RWPE2 (cell line): Measurements from ENCODE around the gene GHRL.

ENCODE experiments used
- ATAC-seq: fragments of 200-7000 bp; cut with Tn5 transposase; 3 replicates; pipeline ENCODE4 v1.9.1; 2021; ENCODE audit warnings: low read depth
- DNase-seq: peaks from one replicate; pipeline ENCODE4 v3.0.0-alpha.2; 2020; ENCODE audit warnings: low spot score
- H3K27ac ChIP-seq: fragments of 450-650 bp; 2 replicates; pipeline ENCODE4 v1.5.1; 2017; ENCODE audit warnings: mild to moderate bottlenecking; ENCODE audit not compliant: poor library complexity, severe bottlenecking
- H3K27me3 ChIP-seq: fragments of 250-450 bp; sonication (Bioruptor Pico); 2 replicates; pipeline ENCODE4 v1.5.1; 2021; ENCODE audit warnings: mild to moderate bottlenecking, moderate library complexity; ENCODE audit not compliant: insufficient read depth, poor library complexity, severe bottlenecking
- H3K36me3 ChIP-seq: fragments of 250-450 bp; sonication (Bioruptor Pico); 2 replicates; pipeline ENCODE4 v1.5.1; 2020; ENCODE audit warnings: low read depth, mild to moderate bottlenecking, moderate library complexity
- H3K4me1 ChIP-seq: fragments of 250-450 bp; sonication (Bioruptor Pico); 2 replicates; pipeline ENCODE4 v1.5.1; 2021; ENCODE audit warnings: mild to moderate bottlenecking, moderate library complexity; ENCODE audit not compliant: insufficient read depth, poor library complexity, severe bottlenecking
- H3K4me3 ChIP-seq: fragments of 250-450 bp; sonication (Bioruptor Pico); 2 replicates; pipeline ENCODE4 v1.5.1; 2021; ENCODE audit warnings: mild to moderate bottlenecking, moderate library complexity; ENCODE audit not compliant: severe bottlenecking
- H3K9me3 ChIP-seq: fragments of 250-450 bp; sonication (Bioruptor Pico); 2 replicates; pipeline ENCODE4 v1.5.1; 2021; ENCODE audit warnings: mild to moderate bottlenecking, moderate library complexity; ENCODE audit not compliant: severe bottlenecking
- TF ChIP-seq, protein P1 (sequence below): fragments of 450-650 bp; IDR thresholded peaks from one replicate; pipeline ENCODE4 v1.5.1; 2017; ENCODE audit warnings: mild to moderate bottlenecking, moderate library complexity; ENCODE audit not compliant: poor library complexity, severe bottlenecking

GHRL gene, protein sequence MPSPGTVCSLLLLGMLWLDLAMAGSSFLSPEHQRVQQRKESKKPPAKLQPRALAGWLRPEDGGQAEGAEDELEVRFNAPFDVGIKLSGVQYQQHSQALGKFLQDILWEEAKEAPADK

DNA sequence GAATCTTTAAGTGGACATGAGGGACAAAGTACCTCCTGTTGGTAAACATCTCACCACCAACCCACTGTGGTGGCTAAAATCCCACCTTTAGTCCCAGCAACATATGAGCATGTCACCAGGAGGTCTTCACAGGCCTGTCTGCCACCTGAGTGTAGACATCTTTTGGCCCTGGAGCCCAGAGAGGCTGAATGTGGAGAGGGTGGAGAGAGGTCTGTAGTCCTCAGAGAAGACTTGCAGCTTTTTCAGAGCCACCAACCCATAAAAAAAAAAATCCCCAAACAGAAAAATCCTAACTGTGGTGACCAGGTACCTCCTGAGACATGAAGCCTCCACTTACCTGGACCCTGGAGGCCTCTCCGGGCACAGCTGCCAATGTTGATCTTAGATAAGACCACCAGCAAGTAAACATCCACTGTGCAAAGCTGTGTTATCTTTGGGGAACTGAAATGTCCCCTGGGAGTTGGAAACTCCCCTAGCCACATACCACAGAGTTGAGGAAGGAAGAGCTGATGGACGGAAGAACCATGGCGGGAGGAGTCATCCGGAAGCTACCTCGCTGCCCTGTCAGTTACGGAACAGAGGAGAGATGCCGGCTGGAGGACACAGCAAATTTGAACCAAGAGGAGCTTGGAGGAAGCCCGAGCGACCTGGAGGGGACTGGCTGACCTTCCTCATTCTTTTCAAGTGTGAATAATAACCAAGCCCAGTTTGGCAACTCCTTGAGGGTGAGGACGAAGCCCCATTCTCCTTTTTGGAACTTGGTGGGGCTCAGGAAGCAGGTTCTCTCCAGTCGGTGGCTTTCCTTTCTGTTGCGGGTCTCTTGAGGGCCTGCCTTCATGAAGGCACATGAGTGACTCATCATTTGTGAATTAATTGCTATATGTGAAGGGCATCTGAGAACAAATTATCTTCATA is at the start of gene GHRL:
TSS of gene GHRL (minus strand) at position 443 of the 915 bp plus-strand sequence. CDS start 2,767 bp downstream, outside the sequence.
- no peak within 1 kb of the TSS for H3K27ac ChIP-seq

DNA sequence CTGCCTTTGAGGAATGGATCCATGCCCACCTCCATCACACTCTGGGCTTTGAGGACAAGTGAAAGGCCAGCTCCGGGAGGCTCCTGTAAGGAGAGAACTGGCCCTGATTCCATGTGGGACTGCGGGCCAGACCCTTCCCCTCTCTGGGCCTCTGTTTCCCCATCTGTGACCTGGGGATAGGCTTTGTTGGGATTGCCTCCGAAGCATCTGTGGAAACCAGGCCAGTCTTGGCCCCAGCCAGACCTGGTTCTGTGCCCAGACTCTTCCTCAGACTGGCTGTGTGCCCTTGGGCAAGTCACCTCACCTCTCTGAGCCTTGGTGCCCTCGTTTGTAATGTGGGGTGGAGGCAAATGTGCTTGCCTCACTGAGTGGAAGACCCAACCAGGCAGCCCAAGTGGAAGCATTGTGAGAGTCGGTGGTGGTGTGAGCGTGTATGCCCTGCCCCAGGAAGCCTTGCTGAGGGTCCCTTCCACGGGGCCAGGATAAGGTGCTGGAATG is 49.2 kb upstream of the GHRL start:
- no peaks in the 10 kb centered on the region for H3K9me3 ChIP-seq
- H3K27ac ChIP-seq = no peak overlapping the region
- DNase-seq (no peak), ATAC-seq (no peak)
- H3K4me3 ChIP-seq = no peak overlapping the region
- H3K27me3 ChIP-seq = no peaks in the 10 kb centered on the region
- no peaks in the 10 kb centered on the region for H3K4me1 ChIP-seq
- H3K36me3 ChIP-seq = no peaks in the 10 kb centered on the region
- TF ChIP-seq, protein P1, sequence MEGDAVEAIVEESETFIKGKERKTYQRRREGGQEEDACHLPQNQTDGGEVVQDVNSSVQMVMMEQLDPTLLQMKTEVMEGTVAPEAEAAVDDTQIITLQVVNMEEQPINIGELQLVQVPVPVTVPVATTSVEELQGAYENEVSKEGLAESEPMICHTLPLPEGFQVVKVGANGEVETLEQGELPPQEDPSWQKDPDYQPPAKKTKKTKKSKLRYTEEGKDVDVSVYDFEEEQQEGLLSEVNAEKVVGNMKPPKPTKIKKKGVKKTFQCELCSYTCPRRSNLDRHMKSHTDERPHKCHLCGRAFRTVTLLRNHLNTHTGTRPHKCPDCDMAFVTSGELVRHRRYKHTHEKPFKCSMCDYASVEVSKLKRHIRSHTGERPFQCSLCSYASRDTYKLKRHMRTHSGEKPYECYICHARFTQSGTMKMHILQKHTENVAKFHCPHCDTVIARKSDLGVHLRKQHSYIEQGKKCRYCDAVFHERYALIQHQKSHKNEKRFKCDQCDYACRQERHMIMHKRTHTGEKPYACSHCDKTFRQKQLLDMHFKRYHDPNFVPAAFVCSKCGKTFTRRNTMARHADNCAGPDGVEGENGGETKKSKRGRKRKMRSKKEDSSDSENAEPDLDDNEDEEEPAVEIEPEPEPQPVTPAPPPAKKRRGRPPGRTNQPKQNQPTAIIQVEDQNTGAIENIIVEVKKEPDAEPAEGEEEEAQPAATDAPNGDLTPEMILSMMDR = no peak

More for the DNA sequence above, at the start of gene GHRL:
- no peak for DNase-seq
- Histone ChIP-seq H3K4me3 (no peak within 1 kb of the TSS), H3K4me1 (no peaks in the 10 kb centered on the region), H3K36me3 (peaks cover 11% of the 10 kb centered on the region), H3K9me3 (no peaks in the 10 kb centered on the region), H3K27me3 (no peaks in the 10 kb centered on the region)
- TF ChIP-seq, protein P1 = no peak
- ATAC-seq = no peak

DNA sequence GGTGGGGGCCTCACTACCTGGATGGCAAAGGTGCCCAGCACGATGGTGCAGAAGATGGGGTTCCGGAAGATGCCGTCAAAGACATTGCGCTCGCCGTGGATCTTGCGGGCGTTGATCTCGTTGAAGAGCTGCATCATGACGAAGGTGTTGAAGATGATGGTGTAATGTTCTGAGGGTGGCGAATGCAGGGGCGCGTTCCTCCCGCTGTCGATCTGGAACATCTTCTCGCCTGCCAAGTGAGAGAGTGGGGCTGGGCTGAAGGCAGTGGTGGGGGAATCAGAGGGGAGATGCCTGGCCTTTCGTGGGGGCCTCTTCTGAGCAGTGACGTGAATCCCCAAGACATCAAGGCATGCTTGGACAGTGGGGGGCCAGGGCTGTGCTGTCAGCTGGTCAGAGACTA is 47.7 kb upstream of the GHRL start:
- Histone ChIP-seq H3K27me3 (no peaks in the 10 kb centered on the region), H3K4me1 (no peaks in the 10 kb centered on the region), H3K4me3 (no peak overlapping the region), H3K27ac (no peak overlapping the region), H3K36me3 (no peaks in the 10 kb centered on the region), H3K9me3 (no peaks in the 10 kb centered on the region)
- ATAC-seq (no peak), DNase-seq (no peak)
- TF ChIP-seq, protein P1 = no peak

DNA sequence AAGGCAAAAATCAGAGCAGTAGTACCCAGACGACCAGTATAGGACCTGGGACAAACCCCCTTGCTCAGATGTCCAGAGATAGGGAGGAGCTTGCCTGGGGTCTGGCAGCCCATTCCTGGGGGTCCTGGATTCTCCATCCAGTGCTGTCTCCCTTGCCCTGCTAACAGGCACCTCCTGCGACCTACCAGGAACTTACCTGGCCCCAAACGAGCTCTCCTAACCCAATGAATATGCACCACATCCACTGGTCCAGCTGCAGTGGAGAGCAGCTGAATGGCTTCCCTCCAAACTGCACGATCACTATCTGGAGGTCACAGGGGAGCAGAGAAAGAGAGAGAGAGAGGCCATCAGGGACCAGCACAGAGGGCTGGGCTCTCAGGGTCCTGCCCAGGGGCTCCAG is 47.3 kb upstream of the GHRL start:
- no peak overlapping the region for H3K4me3 ChIP-seq
- H3K27ac ChIP-seq = no peak overlapping the region
- H3K4me1 ChIP-seq = no peaks in the 10 kb centered on the region
- TF ChIP-seq, protein P1 = no peak
- no peaks in the 10 kb centered on the region for H3K9me3 ChIP-seq
- no peaks in the 10 kb centered on the region for H3K27me3 ChIP-seq
- no peaks in the 10 kb centered on the region for H3K36me3 ChIP-seq
- DNase-seq = no peak
- ATAC-seq = no peak
